ENCODE measurements around the gene PPP2R5C.
"Not testable (repeated sequence)": the region's sequence is repeated elsewhere in the genome, so short reads cannot be mapped to it uniquely, and the experiment has no call there.

Gene PPP2R5C

GRCh38 chr14:101969481-101969880, 208.0 kb downstream of the PPP2R5C start:
- H3K4me3 ChIP-seq (replicated peaks; ENCODE audit: low read depth, low read length), result no peak overlapping the region

DNA sequence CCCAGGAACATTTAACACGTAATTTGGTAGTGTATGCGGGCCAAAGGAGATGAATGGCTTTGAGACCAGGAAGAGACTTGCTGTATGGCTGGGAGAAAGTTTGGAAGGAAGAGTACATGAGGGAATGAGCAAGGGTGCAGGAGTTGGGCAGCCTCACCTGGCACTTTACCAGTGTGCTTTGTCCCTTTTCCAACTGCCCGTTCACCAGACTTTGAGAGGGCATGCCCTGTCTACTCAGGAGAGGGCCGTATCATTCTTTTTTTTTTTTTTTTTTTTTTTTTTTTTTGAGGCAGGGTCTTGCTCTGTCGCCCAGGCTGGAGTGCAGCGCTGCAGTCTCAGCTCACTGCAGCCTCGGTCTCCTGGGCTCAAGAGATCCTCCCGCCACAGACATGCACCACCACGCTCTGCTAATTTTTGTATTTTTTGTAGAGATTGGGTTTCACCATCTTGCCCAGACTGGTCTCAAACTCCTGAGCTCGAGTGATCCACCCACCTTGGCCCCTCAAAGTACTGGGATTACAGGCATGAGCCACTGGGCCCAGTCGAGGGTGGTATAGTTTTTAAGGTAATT, 209.4 kb downstream of the PPP2R5C start:
- H3K27me3 ChIP-seq (replicated peaks; ENCODE audit: control insufficient read depth, insufficient read depth, low read length), result no peaks in the 10 kb centered on the region
- TF ChIP-seq CTCF (IDR thresholded peaks at IDR 0.05; ENCODE audit: insufficient read depth, low read length, poor library complexity, severe bottlenecking), result no peak
- no peak for DNase-seq (ENCODE audit: extremely low read depth, insufficient read length)
- H3K4me3 ChIP-seq (replicated peaks; ENCODE audit: low read depth, low read length), result no peak overlapping the region
- H3K36me3 ChIP-seq (ENCODE audit: control insufficient read depth, insufficient read depth, low read length), result no peaks in the 10 kb centered on the region; the same call in 1 of the 2 replicates

More at GRCh38 chr14:101969481-101969880, 208.0 kb downstream of the PPP2R5C start:
- Histone ChIP-seq H3K36me3 (ENCODE audit: control insufficient read depth, insufficient read depth, low read length) (no peaks in the 10 kb centered on the region), H3K27me3 (replicated peaks; ENCODE audit: control insufficient read depth, insufficient read depth, low read length) (no peaks in the 10 kb centered on the region)
- no peak for TF ChIP-seq CTCF (IDR thresholded peaks at IDR 0.05; ENCODE audit: insufficient read depth, low read length, poor library complexity, severe bottlenecking)
- no peak for DNase-seq (ENCODE audit: extremely low read depth, insufficient read length)

- not testable (repeated sequence) for H3K27me3 ChIP-seq (replicated peaks; ENCODE audit: control insufficient read depth, insufficient read depth, low read length); DNase-seq (ENCODE audit: extremely low read depth, insufficient read length); H3K36me3 ChIP-seq (ENCODE audit: control insufficient read depth, insufficient read depth, low read length); H3K4me3 ChIP-seq (replicated peaks; ENCODE audit: low read depth, low read length)
These were observed 209.9 kb downstream of the PPP2R5C start for GRCh38 chr14:101971458-101971857.

- no peak for DNase-seq (ENCODE audit: extremely low read depth, insufficient read length)
- TF ChIP-seq CTCF (IDR thresholded peaks at IDR 0.05; ENCODE audit: insufficient read depth, low read length, poor library complexity, severe bottlenecking), result no peak
- no peak overlapping the region for H3K4me3 ChIP-seq (replicated peaks; ENCODE audit: low read depth, low read length)
- no peaks in the 10 kb centered on the region; the same call in 1 of the 2 replicates for H3K36me3 ChIP-seq (ENCODE audit: control insufficient read depth, insufficient read depth, low read length)
- H3K27me3 ChIP-seq (replicated peaks; ENCODE audit: control insufficient read depth, insufficient read depth, low read length), result no peaks in the 10 kb centered on the region
These were observed 210.8 kb downstream of the PPP2R5C start for GRCh38 chr14:101972126-101972866.

DNA sequence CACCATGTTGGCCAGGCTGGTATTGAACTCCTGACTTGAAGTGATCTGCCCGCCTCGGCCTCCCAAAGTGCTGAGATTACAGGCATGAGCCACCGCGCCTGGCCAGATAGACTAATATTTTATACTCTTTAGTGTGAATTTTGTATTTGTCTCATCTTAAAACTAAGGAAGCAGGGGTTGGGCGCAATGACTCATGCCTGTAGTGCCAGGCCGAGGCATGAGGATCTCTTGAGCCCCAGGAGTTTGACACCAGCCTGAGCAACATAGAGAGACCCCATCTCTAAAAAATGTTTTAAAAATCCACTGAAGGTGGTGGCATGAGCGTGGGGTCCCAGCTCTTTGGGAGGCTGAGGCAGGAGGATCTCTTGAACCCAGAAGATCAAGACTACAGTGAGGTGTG, 211.8 kb downstream of the PPP2R5C start:
- DNase-seq (ENCODE audit: extremely low read depth, insufficient read length), result no peak
- no peaks in the 10 kb centered on the region; the same call in 1 of the 2 replicates for H3K36me3 ChIP-seq (ENCODE audit: control insufficient read depth, insufficient read depth, low read length)

More for the DNA sequence above, 211.8 kb downstream of the PPP2R5C start:
- Histone ChIP-seq H3K27me3 (replicated peaks; ENCODE audit: control insufficient read depth, insufficient read depth, low read length) (no peaks in the 10 kb centered on the region), H3K4me3 (replicated peaks; ENCODE audit: low read depth, low read length) (no peak overlapping the region)
- TF ChIP-seq CTCF (IDR thresholded peaks at IDR 0.05; ENCODE audit: insufficient read depth, low read length, poor library complexity, severe bottlenecking), result no peak
